ENCODE results near the gene NFATC2IP.
"Not testable (repeated sequence)": the region's sequence is repeated elsewhere in the genome, so short reads cannot be mapped to it uniquely, and the experiment has no call there.

Gene NFATC2IP

DNA sequence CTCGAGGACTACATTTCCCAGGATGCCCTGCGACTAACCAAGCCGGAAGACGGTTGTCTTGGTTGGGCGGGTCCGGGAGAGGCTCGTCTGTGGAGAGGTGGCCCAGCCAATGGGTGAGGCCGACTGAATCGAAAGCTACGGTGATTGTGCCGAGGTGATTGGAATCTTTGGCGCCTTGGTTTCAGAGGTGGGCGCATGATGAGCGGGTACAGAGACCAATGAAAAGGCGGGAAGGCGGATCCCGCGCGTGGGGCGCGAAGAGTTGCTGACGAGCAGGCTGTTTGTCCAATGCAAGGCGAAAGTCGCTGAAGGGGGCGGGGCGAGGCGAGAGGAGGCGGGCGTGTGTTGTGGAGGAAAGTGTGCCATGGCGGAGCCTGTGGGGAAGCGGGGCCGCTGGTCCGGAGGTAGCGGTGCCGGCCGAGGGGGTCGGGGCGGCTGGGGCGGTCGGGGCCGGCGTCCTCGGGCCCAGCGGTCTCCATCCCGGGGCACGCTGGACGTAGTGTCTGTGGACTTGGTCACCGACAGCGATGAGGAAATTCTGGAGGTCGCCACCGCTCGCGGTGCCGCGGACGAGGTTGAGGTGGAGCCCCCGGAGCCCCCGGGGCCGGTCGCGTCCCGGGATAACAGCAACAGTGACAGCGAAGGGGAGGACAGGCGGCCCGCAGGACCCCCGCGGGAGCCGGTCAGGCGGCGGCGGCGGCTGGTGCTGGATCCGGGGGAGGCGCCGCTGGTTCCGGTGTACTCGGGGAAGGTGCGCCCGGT lies at the start of gene NFATC2IP:
TSS of gene NFATC2IP (plus strand) at position 290 of the 762 bp plus-strand sequence. CDS start at position 365, 75 bp downstream.
- DNase-seq = peak; percentile 100

GRCh38 chr16:28901862-28902261 lies 48.9 kb upstream of the NFATC2IP start:
- no peak for DNase-seq

- no peak for DNase-seq
Observed at GRCh38 chr16:28902909-28903308, 47.8 kb upstream of the NFATC2IP start.

DNA sequence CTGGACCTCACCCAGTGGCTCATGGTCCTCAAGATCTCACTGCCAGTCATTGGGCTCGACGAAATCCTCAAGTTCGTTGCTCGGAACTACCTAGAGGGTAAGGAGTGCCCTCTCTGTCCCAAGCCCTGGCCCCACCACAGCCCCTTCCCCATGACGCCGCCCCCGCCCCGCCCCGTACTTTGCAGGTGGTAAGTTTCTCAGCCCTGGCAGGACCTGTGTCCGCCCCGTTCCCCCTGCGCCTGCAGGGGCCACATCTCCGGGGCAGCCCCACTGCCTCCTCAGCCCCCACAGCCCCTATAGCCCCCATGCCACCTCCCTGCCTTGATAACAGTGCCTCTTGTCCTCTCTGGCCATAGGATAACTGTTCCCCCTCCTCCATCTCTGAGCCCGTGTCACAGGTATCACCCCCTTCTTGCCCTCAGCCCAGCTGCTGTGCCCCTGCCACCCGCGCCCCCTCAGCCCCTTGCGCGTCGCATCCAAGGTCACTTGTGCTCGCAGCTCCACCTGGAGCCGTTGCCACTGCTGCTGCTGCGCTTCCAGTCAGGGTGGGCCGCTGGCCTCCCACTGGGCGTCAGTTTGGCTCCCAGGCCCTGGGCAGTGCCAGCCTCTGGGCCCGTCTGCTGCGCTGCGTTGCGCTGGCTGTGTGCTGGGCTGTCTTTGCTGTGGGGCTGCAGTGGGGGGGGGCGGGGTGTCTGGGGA lies 47.2 kb upstream of the NFATC2IP start:
- no peak for DNase-seq

GRCh38 chr16:28904363-28904762 lies 46.4 kb upstream of the NFATC2IP start:
- DNase-seq = no peak

GRCh38 chr16:28904828-28905227 lies 45.9 kb upstream of the NFATC2IP start:
- no peak for DNase-seq

GRCh38 chr16:28905229-28905754 lies 45.4 kb upstream of the NFATC2IP start:
- DNase-seq = no peak

DNA sequence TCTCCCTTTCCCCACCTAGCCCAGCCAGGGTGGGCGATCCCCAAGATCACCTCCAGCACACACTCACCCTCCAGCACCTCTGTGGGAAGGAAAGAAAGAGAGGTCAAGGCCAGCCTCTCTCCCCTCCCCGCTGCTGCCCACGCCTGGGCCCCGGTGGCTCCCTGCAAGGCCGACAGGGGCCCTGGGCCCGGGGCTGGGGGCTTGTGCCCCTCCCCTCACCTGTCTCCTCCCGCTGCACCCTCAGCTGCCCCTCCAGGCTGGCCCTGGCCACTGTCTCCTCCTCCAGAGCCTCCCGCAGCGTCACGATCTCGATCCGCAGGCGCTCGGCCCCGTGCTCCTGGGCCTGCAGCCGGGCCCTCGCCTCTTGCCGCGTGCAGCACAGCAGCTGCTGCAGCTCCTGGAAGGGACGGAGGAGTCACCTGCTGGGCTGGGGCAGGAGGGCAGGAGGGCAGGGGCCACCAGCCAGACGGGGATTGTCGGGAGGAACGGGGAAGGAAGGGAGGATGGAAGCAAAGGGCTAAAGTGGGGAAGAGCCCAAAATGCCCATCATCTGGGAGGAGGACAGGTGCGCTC lies 44.9 kb upstream of the NFATC2IP start:
- no peak for DNase-seq

- DNase-seq = peak; percentile 3
Observed at GRCh38 chr16:28910086-28911031, 40.4 kb upstream of the NFATC2IP start.

GRCh38 chr16:28912558-28912957 lies 38.2 kb upstream of the NFATC2IP start:
- DNase-seq = no peak

DNA sequence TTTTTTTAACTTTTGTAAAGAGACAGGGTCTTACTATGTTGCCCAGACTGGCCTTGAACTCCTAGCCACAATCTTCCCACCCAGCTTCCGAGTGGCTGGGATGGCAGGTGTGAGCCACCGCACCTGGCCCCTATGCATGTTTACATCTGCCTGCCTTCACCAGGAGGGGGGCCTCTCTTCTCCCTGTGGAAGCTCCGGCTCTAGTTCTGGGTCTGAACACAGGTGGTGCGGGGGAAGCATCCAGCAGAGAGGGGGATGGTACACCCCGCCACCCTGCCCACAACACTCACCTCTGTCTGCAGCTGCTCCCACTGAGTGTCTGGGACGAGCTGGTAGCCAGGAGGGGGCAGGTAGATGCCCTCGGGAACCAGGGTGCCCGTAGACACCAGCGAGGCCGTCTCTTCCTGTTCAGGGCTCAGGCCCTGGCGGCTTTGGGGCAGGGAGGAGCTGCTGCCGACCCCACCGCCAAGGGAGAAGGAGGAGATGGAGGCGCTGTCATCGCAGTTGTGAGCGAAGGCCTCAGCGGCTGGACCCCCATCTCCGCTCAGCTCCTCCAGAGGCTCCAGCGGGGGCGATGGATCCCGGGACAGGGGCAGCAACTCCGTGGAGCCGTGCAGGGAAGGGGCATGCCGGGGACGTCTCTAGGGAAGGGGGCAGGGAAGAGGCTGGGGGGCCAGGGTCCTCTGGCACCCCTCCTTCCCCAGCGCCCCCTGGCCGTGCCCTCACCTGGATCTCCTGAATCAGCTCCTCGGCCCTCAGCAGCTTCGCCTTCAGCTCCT lies 36.6 kb upstream of the NFATC2IP start:
- no peak for DNase-seq

DNA sequence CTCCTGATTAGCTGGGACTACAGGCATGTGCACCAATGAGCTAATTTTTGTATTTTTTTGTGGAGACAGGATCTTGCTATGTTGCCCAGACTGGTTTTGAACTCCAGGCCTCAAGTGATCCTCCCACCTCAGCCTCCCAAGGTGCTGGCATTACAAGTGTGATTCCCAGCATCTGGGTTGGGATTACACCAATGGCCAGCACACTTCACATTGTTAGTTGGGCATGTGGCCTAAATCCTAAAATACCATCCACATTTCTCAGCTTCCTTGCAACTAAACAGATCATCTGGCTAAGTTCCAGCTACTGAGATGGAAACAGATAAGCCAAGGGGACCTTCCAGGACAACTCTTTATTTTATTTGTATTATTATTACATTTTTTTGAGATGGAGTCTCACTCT lies 35.6 kb upstream of the NFATC2IP start:
- DNase-seq = peak; percentile 74

DNA sequence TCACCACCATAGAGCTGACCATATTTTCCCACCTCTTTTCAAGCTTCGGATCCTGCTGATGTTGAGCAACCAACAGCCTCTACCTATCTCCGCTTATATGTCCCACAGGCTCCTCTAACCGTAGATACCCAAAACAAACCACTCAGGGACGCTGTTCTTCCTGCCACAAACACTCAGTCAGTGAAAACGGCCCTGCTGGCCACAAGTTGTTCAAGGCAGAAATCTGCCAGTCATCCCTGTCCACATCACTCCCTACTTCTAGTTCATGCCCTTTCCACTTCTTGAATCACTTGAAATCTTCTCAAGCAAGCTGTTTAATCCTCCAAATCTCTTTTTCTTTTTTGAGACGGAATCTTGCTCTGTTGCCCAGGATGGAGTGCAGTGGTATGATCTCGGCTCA lies 33.6 kb upstream of the NFATC2IP start:
- no peak for DNase-seq

DNA sequence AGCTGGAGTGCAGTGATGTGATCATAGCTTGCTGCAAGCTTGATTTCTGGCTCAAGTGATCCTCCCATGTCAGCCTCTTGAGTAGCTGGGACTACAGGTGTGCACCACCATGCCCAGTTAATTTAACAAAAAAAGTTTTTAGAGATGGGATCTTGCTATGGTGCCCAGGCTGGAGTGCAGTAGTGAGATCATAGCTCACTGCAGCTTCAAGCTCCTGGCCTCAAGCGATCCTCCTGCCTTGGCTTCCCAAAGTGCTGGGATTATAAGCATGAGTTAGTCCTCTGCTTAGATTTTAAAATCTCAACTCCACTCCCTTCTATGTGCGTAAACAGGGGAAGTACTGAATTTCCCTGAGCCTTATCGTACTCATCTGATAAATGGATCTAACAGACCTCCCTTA lies 32.0 kb upstream of the NFATC2IP start:
- DNase-seq = no peak

DNA sequence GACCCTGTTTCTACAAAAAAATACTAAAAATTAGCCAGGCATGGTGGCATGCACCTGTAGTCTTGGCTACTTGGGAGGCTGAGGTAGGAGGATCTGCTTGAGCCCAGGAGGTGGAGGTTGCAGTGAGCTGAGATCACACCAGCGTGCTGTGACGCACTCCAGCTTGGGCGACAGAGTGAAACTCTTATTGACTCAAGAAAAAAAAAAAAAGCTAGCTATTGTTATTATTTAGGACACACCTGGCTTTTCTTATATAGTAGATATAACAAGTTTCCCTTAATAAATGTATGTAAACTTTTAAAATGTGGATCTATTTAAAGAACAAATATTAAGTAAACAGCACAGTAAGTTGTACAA lies 27.5 kb upstream of the NFATC2IP start:
- no peak for DNase-seq

GRCh38 chr16:28923652-28924398 lies 26.9 kb upstream of the NFATC2IP start:
- DNase-seq = no peak

DNA sequence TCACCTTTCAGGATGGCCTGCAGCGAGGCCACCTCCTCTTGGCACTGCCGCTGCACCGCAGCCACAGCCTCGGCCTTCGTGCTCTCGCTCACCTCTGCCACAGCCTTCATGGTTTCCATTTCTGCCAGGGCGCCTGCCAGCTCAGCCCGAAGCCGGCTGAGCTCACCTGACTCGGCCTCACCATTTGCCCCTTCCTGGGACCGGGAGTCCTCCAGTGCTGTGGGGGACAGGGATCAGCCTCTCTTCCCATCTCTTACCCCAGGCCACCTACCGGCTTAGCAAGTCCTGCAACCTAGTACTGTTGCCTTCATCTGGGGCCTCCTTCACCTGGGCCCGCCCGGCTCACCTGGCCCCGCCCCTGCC lies 26.4 kb upstream of the NFATC2IP start:
- DNase-seq = no peak

GRCh38 chr16:28924762-28925385 lies 25.9 kb upstream of the NFATC2IP start, which contains the start of gene RABEP2:
RABEP2 (minus strand) TSS chr16:28925238; CDS start chr16:28925163, 75 bp downstream.
- peak; percentile 88 for DNase-seq

- peak; percentile 87 for DNase-seq
Observed at GRCh38 chr16:28925386-28926228, 25.1 kb upstream of the NFATC2IP start.

DNA sequence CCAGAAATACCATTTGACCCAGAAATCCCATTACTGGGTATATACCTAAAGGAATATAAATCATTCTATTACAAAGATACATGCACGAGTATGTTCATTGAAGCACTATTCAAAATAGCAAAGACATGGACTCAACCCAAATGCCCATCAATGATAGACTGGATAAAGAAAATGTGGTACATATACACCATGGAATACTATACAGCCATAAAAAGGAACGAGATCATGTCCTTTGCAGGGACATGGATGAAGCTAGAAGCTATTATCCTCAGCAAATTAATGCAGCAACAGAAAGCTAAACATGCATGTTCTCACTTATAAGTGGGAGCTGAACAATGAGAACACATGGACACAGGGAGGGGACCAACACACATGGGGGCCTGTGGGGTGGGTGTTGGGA lies 24.5 kb upstream of the NFATC2IP start:
- not testable (repeated sequence) for DNase-seq
